Loucy (cell line): Measurements from ENCODE around the gene EIPR1.

Experiments
- EZH2phosphoT487 ChIP-seq: fragments of 200-600 bp; IDR thresholded peaks from 2 replicates; pipeline ENCODE4 v1.6.1; 2018; ENCODE audit warnings: antibody characterized with exemption, mild to moderate bottlenecking, moderate library complexity, borderline replicate concordance
- TF ChIP-seq, protein P1 (sequence below): fragments of 200-600 bp; sonication (generic); conservative IDR thresholded peaks from 2 replicates; pipeline ENCODE4 v1.5.1; 2014; ENCODE audit warnings: mild to moderate bottlenecking, antibody characterized with exemption, low read length

DNA sequence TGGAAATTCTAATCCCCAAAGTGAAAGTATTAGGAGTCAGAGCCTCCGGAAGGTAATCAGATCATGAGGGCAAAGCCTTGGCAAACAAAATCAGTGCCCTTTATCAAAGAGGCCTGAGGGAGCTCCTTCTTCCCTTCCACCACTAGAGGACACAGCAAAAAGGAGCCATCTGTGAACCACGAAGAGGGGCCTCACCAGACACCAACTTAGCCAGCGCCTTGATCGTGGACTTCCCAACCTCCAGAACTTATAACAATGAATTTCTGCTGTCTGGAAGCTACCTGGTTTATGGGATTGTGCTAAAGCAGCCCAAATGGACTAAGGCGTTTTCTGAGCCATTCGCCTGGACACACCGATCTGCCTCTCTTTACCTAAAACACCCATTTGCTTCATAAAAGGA is 133.1 kb downstream of the EIPR1 start:
- TF ChIP-seq, protein P1, sequence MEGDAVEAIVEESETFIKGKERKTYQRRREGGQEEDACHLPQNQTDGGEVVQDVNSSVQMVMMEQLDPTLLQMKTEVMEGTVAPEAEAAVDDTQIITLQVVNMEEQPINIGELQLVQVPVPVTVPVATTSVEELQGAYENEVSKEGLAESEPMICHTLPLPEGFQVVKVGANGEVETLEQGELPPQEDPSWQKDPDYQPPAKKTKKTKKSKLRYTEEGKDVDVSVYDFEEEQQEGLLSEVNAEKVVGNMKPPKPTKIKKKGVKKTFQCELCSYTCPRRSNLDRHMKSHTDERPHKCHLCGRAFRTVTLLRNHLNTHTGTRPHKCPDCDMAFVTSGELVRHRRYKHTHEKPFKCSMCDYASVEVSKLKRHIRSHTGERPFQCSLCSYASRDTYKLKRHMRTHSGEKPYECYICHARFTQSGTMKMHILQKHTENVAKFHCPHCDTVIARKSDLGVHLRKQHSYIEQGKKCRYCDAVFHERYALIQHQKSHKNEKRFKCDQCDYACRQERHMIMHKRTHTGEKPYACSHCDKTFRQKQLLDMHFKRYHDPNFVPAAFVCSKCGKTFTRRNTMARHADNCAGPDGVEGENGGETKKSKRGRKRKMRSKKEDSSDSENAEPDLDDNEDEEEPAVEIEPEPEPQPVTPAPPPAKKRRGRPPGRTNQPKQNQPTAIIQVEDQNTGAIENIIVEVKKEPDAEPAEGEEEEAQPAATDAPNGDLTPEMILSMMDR, result no peak
- no peak for TF ChIP-seq EZH2phosphoT487
